Endothelial cell of hepatic sinusoid (primary cell): ENCODE results near the gene PARP3.

Source experiments
- in situ Hi-C: cut with HindIII; loops from 2 replicates; pipeline ENCODE4 v1.10.0; 2017; ENCODE audit warnings: low sequenced_read_pairs

Gene PARP3

GRCh38 chr3:51933471-51934138 lies 8.6 kb upstream of the PARP3 start:
- in situ Hi-C loops = no loop called here

DNA sequence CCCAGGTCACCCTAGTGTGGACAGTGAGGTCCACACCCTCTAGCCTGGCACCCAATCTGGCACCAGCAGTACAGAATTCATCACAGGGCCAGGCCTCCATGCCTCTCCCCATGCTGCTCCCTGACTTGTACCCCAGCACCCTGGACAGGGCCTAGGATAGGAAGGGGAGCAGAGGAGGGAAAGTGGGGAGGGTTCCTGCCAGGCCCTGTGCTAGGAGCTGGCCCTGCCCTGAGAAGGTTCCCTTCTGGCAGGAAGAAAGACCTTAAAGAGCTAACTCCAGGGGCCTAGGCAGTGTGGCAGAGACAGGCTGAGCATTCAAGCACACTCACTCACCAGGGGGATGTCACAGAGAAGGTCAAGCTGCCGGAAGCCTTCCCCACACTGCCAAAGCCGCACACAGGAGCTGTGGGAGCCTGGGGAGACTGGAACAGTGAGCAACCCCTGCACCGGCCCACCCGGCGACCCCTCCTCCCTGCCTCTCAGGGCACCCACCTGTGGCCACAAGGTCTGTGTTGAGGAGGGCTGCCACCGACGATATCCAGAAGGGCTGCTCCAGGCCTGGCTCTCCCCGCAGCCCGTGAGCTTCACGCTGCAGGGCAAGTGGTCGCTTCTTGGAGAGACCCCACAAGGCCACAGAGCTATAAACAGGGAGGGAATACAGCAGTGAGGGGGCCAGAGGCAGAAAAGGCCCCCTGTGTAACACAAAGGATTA lies 7.9 kb upstream of the PARP3 start:
- in situ Hi-C loops = no loop called here

GRCh38 chr3:51934991-51935885 lies 6.9 kb upstream of the PARP3 start:
- in situ Hi-C loops = no loop called here

DNA sequence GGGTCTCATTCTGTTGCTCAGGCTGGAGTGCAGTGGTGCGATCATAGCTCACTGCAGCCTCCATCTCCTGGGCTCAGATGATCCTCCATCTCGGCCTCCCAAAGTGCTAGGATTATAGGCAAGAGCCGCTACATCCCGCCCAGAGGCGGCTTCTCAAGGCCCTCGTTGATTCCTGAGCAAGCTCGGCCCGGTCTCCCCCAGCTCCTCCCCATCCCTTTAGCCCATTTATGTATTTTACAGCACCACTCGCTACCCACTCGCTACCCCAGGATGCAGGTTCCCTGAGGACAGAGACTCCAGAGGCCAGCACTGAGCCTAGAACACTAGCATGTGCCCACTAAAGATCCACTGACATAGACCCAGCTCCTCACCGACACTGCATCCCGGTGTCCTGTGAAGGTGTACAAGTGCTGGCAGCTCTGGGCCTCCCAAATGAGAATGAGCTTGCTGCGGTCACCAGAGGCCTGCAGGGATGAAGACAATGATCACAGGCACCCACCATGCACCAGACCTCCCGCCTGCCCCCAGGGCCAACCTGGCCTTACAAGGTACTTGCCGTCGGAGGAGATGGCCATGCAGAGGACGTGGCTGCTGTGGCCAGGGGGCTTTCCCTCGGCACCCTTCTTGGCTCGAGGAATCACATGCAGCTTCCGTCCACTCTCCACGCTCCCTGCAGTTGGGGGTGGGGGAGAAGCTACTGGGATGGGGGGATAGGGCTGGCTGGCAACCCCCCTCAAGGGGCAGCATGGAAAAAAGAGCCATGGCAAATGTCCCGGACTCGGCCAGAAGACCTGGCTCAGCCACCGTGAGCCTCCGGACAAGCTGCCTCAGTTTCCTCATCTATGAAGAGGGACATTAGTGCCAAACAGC lies 6.0 kb upstream of the PARP3 start:
- in situ Hi-C loops = no loop called here

DNA sequence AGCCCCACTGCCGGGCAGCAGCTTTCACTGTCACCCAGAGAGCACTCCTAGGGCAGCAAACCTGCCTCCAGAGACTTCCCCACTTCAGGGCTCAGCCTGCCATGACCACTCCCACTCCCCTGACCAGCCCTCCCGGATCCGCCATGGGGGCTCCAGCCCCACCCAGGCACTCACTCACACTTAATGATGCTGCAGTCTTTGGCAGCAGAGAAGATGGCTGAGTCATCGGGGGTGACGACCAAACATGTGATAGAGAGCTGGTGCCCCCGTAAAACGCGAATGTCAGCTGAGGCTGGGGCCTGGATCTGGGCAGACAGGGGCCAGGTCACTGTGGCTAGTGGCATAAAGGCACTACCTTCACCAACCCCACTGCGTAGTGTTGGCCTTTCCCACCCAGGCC lies 5.1 kb upstream of the PARP3 start:
- in situ Hi-C loops = no loop called here

DNA sequence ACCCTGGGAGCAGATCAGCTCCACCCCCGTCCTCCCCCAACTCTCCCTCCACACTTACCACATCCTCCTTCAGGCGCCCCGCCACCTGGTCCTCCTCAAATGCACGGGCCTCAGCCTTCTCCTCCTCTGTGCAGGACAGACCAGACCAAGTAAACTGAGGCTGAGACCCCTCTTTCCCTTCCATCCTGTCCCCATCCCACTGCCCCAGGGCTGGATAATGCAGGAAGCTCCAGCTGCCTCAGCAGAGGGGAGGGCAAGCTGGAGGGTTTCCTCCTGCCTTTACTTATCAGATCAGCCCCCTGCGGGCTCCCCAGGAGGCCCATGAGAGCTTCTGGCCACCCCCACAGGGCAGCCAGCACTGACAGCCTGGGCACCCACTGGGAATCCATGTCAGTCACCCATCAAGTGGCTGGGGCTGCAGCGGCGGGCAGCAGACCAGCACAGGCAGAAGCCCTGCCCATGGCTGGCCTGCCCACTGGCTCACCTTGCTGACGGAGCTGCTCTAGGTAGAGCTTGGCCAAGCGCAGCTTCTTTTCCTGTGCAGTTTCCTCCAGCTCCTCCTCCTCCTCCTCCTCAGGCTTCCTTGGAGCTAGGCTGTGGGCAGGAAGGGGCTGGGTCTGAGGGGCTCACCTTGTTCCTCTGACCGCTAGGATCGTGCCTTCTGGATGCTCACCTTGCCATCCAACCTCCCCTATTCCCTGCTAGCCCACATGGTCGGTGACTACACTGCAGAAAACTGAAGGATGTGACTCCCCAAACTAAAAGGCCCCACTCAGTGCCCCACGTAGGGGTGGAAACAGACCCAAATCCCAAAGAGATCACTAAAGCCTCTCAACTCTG lies 4.3 kb upstream of the PARP3 start:
- in situ Hi-C loops = no loop called here

- in situ Hi-C loops = no loop called here
These were observed 3.3 kb upstream of the PARP3 start for GRCh38 chr3:51938780-51939425.

DNA sequence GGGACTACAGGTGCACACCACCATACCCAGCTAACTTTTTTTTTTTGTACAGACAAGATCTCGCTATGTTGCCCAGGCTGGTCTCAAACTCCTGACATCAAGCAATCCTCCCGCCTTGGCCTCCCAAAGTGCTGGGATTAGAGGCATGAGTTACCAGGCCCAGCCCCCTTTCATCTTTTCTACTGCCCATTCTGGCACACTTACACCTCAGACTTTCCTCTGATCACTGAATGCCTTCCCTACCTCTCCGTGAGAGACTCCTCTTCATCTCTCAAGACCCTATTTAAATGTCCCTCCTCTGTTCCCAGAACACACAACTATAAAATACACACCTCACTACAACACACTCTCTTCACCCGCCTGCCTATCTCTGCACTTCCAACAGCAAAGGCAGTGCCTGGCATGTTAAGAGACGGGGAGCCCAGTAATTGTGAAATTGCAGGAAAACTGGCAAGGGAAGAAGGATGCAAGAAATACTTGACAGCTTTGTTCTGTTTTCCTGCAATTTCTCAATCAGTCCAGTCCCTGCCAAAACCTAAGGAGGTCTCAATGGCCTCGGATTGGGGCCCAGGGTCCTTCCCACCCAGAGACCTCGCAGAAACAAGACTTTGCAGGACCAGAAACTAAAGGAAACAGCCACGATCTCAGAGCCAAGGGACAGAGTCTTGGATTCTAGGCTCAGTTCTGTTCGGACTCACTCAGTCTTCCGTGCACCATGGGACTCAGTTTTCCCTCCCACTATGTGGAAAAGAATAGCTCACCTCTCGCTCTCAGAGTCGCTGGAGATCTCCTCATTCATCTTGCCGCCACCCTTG lies 1.3 kb upstream of the PARP3 start:
- in situ Hi-C loops = loop anchor here (10.0 kb wide), 1 partner anchor 54 kb away; the partner anchor contains the start of gene RPL29

GRCh38 chr3:51941463-51941797 lies 733 bp upstream of the PARP3 start:
- in situ Hi-C loops = loop anchor here (10.0 kb wide), 1 partner anchor 53 kb away; the partner anchor contains the start of gene RPL29

DNA sequence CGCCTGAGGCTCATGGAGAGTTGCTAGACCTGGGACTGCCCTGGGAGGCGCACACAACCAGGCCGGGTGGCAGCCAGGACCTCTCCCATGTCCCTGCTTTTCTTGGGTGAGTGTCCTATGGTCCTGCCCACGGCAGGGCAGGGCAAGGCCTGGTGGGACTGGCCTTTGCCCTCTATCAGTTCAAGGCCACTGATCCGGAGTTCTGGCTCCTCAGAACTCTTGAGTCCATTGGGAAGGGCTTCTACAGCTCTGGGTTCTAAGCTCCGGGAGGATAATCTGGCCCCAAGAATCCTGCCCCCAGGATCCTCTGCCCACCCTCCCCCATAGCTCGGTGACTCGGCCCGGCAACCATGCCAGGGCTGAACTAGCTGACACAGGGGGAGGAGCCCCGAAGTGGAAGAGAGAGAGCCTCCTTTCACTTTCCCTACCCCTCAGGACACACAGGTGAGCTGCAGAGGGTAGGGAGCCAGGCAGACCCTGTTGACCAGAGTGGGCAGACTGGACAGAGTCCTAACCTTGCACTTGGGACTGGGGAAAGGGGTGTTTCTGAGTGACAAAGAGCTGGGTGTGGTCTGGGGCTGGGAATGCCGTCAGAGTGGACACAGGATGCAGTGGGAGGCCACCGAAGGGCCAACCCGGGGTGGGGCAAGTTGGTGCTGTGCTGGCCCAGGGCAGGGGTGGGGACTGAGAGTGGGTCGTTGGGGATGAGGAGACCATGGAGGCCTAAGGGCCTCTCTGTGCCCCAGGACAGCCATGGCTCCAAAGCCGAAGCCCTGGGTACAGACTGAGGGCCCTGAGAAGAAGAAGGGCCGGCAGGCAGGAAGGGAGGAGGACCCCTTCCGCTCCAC lies 664 bp downstream of the PARP3 start:
- in situ Hi-C loops = loop anchor here (10.0 kb wide), 1 partner anchor 52 kb away; the partner anchor contains the start of gene RPL29

GRCh38 chr3:51943451-51944391 lies 1.6 kb downstream of the PARP3 start:
- in situ Hi-C loops = loop anchor here (10.0 kb wide), 1 partner anchor 51 kb away; the partner anchor contains the start of gene RPL29

DNA sequence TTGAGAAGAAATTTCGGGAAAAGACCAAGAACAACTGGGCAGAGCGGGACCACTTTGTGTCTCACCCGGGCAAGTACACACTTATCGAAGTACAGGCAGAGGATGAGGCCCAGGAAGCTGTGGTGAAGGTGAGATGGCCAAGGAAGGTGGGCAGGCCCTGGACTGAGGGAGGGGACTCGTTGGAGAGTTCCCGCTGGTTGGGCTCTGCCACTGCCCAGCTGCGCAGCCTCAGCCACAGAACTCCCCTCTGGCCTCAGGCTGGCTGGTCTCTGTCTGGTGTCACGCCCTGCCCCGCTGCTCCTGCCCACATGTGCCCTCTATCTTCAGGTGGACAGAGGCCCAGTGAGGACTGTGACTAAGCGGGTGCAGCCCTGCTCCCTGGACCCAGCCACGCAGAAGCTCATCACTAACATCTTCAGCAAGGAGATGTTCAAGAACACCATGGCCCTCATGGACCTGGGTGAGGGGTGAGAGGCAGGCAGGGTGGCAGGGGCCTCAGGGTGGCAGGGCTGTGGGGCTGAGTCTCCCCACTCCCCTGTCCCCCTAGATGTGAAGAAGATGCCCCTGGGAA lies 2.4 kb downstream of the PARP3 start:
- in situ Hi-C loops = loop anchor here (10.0 kb wide), 1 partner anchor 50 kb away; the partner anchor contains the start of gene RPL29

DNA sequence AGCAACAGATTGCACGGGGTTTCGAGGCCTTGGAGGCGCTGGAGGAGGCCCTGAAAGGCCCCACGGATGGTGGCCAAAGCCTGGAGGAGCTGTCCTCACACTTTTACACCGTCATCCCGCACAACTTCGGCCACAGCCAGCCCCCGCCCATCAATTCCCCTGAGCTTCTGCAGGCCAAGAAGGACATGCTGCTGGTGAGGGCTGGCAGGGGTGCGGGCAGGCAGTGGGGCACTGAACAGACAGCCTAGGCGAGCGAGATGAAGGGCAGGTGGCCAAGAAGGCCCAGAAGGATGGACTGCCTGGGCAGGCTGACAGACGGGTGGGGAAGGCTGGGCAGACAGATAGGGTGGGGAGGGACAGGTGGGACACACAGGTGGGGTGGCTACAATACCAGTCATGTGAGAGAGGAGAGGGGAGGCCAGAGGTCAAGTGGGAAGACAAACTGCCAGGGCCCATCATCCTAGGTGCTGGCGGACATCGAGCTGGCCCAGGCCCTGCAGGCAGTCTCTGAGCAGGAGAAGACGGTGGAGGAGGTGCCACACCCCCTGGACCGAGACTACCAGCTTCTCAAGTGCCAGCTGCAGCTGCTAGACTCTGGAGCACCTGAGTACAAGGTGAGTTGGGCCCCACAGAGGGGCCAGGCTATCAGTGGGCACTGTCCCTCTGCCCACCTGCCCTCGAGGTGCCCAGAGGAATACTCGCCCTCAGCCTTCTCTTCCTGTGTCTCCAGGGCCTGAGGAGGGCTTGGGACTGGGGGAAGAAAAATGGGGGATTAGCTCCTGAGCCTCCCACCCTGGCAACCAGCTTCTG lies 3.1 kb downstream of the PARP3 start:
- in situ Hi-C loops = loop anchor here (10.0 kb wide), 1 partner anchor 50 kb away; the partner anchor contains the start of gene RPL29

DNA sequence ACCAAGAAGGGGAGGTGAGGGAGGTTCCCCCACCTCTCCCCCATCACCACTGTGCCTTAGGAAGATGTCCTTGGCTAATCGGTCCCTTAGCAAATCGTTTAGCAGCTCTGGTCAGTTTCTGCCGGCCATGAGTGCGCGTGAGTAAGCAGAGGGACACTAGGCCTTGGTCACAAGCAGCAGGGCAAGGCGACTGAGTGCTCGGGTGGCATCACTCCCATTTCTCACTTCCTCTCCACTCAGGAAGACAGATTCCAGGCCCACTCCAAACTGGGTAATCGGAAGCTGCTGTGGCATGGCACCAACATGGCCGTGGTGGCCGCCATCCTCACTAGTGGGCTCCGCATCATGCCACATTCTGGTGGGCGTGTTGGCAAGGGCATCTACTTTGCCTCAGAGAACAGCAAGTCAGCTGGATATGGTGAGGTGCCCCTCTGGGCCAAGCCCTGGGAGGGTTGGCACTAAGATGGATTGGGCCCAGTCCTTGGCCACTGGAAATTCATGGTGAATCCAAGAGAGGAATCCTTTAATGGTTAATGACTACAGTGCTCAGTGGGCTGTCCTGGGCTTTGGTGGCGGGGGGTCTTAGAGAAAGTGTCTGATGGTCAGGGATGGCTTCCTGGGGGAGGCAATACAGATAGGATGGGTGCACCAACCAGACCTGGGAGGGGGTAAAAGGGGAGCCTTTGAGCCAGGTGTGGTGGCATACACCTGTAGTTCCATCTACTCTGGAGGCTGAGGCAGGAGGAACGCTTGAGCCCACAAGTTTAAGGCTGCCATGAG lies 4.0 kb downstream of the PARP3 start:
- in situ Hi-C loops = loop anchor here (10.0 kb wide), 1 partner anchor 49 kb away; the partner anchor contains the start of gene RPL29
